Hematopoietic multipotent progenitor cell treated with erythropoietin and hydrocortisone succinate and interleukin-3 and kit ligand, for 15 days (in vitro differentiated cells): ENCODE results near the gene ETFA.

ENCODE experiments used
- DNase-seq: peaks from one replicate; pipeline ENCODE4 v3.0.0-alpha.2; 2015; ENCODE audit warnings: low spot score

The ETFA gene

GRCh38 chr15:76215634-76216033 is 95.6 kb downstream of the ETFA start:
- DNase-seq, result no peak

GRCh38 chr15:76209942-76210341 is 101.3 kb downstream of the ETFA start:
- DNase-seq, result no peak

GRCh38 chr15:76209523-76209922 is 101.7 kb downstream of the ETFA start:
- DNase-seq, result no peak

GRCh38 chr15:76208786-76209424 is 102.4 kb downstream of the ETFA start:
- DNase-seq, result no peak

DNA sequence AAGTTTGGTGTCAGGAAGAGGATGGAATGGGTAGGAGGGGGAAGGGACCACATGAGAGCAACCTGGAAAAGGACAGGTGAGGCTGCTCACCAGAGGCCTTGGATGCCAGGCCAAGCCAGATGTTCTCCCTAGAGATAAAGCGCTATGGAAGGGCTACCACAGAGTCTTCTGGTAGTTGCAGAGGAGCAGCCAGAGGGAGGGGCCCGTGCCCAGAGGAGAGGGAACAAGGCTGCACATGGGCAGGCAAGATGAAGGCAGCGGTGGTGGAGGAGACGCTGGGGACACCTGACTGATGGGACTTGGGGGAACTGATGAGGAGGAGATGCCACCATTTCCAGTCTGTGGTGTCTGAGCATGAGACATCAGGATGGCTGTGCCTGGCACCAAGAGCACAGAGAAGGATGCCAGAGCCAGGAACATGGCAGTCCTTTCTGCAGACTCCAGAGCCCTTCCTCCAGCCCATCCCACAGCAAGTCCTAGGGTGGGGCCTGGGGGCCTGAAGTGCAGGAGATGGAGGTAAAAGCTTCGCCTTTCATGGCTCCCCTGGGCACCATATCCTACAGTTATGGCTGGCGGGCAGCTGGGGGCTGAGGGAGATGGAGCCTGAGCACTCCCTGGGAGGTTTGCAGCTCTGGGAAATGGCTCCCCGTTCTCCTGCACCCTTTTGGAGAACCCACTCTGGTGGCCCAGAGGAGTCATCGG is 103.0 kb downstream of the ETFA start:
- DNase-seq, result no peak

DNA sequence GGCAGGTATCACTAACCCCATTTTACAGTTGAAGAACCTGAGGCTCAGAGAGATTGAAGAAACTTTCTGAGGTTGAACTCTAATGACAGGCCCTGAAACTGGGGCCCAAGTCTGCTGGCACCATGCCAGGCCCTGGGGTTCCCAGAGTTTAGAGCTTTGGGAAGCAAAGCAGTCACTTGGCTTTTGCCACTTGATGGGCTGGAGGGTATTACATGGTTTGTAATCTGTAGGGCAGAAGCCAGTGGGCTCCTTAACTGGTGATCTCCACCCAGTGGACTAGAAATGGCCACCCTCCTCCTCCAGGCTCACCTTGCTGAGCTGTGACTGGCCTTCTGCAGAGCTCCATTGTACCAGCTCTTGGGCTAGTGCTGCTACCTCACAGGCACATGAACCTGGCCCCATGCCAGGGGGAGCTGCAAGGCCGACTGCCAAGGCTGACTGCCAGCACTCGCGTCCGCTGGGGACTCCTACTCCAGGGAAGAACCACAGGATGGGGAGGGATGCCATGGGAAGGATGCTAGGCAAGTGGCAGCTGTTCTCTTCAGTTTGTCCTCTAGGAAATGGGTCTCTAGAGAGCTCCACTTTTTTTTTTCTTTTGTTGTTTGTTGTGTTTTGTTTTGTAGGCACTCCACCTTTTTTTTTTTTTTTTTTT is 104.8 kb downstream of the ETFA start:
- DNase-seq, result peak; percentile 34

GRCh38 chr15:76204916-76205460 is 106.3 kb downstream of the ETFA start:
- DNase-seq, result no peak

DNA sequence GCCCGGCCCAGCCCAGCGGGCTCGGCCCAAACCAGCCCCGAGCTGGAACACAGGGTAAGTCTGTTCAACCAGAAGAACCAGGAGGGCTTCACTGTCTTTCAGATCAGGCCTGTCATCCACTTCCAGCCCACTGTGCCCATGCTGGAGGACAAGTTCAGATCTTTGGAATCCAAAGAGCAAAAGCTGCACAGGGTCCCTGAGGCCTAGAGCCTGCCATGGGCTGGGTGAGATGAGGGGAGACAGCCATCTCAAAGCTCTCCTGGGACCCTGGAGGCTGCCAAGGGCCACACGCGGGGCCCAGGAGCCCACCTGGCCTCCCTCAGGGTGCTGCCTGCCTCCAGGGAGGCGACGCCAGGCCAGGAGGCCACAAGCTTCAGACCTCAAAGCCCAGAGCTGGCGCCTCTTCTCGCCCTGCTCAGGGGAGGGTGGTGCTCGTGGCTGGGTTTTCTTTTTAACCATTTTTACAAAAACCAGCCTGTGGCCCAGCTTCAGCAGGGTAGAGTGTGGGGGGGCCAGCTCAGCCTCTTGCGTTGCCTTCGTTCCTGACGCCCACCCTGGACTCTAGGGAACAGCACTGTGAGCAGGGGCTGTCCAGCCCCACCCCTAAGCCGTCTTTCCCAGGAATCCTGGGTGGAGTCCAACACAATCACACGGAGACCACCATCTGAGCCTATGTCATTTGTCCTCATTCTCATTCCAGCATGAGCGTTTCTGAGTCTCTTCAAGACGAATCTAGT is 107.0 kb downstream of the ETFA start:
- DNase-seq, result no peak

DNA sequence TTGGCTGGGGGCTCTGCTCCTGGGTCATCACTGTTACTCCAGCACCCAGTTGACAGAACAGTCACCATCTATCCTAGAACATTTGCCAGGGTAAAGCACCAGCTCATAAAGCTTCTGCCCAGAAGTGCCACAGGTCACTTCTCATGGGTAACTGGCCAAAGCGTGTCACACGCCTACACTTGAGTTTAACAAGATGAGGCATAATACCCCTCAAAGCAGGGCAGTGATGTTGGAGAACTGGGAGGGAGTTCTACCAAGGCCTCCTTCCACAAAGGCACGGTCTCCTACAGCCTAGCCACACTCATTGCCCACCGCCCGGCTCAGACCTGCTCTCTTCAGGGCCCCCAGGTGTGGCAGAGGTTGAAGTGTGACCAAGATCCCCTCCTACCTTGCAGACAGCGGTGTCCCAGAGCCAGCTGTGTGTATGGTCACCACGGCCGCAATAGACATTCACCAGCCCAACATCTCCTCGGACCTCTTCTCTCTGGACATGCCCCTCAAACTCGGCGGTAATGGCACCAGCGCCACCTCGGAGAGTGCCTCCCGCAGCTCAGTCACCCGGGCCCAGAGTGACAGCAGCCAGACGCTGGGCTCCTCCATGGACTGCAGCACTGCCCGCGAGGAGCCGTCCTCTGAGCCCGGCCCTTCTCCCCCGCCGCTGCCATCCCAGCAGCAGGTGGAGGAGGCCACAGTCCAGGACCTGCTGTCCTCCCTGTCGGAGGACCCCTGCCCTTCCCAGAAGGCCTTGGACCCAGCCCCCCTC is 107.7 kb downstream of the ETFA start:
- DNase-seq, result no peak

GRCh38 chr15:76201536-76202255 is 109.6 kb downstream of the ETFA start:
- no peak for DNase-seq

- DNase-seq, result no peak
Measured at GRCh38 chr15:76200641-76201105, 110.6 kb downstream of the ETFA start.

GRCh38 chr15:76200083-76200465 is 111.2 kb downstream of the ETFA start:
- no peak for DNase-seq

- no peak for DNase-seq
Measured at GRCh38 chr15:76199106-76200082, 111.9 kb downstream of the ETFA start.

DNA sequence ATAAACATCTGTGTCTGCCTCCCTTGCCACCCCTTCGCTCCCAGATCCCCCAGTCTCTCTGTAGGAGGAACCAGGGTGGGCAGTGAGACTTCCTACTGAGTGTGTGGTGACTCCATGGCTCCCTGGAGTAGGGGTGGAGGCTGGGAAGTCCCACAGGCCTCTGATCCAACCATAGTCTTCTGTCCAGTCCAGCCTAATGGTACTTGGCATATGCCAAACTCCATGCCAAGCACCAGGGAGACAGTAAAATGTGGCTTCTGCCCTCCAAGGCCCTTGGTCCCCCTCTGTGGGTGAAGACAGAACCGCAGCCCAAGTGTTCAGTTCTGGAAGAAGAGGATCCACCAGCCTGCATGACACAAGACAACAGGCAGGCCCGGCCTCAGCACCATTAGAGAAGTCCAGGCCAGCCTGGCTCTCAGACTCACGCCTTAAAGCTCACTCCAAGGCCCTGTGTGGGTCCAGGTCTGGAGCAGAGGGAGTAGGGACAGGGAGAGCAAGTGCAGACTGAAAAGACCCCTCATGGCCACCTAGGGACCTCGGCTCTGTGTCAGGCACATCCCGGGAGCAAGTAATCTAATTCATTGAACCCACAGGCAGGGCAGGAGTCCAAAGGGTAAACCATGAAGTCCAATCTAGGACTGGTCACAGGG is 112.7 kb downstream of the ETFA start:
- no peak for DNase-seq

- no peak for DNase-seq
Measured at GRCh38 chr15:76197703-76198455, 113.4 kb downstream of the ETFA start.

- DNase-seq, result no peak
Measured at GRCh38 chr15:76196269-76197231, 114.7 kb downstream of the ETFA start.
